GM12891 (cell line): ENCODE results near the gene NEMP2.

Experiments used
- PAX5 ChIP-seq: IDR thresholded peaks from 2 replicates; pipeline ENCODE4 v1.6.1; 2011; ENCODE audit warnings: low read length, moderate library complexity, mild to moderate bottlenecking; ENCODE audit not compliant: insufficient read depth, severe bottlenecking
- POLR2A ChIP-seq: IDR thresholded peaks from 2 replicates; pipeline ENCODE4 v1.6.1; 2011; ENCODE audit warnings: low read depth, low read length, control low read depth
- POLR2AphosphoS5 ChIP-seq: IDR thresholded peaks from 2 replicates; pipeline ENCODE4 v1.6.1; 2011; ENCODE audit warnings: low read depth, low read length, control low read depth
- TAF1 ChIP-seq: IDR thresholded peaks from 2 replicates; pipeline ENCODE4 v1.6.1; 2011; ENCODE audit warnings: low read depth, low read length, control low read depth

GRCh38 chr2:190533968-190534309 is 583 bp downstream of the NEMP2 start:
- no peak for TF ChIP-seq POLR2AphosphoS5
- TF ChIP-seq POLR2A, result peak; percentile 15
- no peak for TF ChIP-seq TAF1
- no peak for TF ChIP-seq PAX5
